G401 (cell line): ENCODE data around the gene SPAG6. TPM values are rescaled to one million over a fixed set of nuclear protein-coding genes. Genes with fewer than 3 reads are reported as not detected.
A peak's percentile ranks its signal among the peaks of the same experiment; 100 is the strongest.
"Not testable (repeated sequence)": the region's sequence is repeated elsewhere in the genome, so short reads cannot be mapped to it uniquely, and the experiment has no call there.

Source experiments
- DNase-seq: peaks from one replicate; pipeline ENCODE4 v3.0.0-alpha.2; 2015; ENCODE audit warnings: low spot score
- in situ Hi-C: cut with HindIII; loops from 2 replicates; pipeline ENCODE4 v1.10.0; 2016; ENCODE audit warnings: low sequenced_read_pairs, mixed read lengths
- total RNA-seq: library from RNA; depleted of rRNA; stranded (reverse); fragments of >200 nt; shearing (Covaris generic); gene quantifications from 2 replicates; pipeline ENCODE4 v1.2.3, GENCODE V29; 2014

SPAG6 gene
- total RNA-seq, 1 experiment from 2014 or later, result 52.9 TPM

DNA sequence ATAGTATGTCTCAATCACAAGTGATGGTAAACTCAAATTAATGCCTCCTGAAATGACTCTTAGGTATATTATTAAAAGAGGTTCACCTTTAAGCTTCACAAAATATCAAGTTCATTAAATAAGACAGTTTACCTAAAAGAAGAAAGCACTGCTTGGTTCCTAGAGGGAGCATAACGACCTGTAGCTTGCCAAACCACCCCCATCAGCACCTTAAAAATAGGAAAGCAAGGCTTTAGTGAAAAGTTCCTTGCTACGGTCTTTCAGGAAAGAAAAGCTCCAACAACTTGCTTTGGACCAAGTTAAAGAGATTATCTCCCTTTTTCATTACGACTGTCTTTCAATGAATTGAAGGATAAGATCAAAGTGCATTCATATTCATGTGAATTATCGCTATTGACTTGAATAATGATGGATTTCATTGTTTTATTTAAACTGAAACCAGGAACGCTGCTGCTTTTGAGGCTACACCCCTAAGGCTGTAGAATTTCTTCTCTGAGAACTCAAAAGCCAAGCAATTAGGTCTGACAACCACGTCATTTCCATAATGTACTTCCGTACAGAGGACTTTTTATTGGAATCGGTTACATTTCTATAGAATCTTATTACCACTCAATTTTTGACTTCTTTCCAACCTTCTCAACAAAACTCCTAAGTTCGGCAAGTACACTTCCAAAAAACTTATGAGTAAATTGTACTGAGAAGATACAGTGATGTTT is 7.0 kb upstream of the SPAG6 start:
- in situ Hi-C loops, result no loop called here
- no peak for DNase-seq

DNA sequence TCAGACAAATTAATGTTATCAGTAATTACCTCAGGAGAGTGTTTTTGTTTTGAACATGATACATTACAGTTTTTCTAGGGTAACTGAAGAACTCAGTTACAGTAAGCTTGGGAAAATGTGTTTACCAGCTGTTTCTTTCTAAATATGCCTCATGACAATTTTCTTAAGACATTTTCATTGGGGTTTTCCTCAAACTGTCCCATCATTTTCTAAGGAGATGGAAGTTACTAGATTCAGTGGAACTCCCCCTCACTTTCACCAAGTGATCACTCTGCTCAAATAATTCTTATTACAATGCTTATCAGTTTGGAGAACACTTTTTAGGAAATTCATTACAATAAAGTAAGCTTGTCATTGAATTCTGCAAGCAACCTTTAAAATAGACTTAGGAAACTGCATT is 6.4 kb upstream of the SPAG6 start:
- in situ Hi-C loops, result no loop called here
- DNase-seq, result no peak

DNA sequence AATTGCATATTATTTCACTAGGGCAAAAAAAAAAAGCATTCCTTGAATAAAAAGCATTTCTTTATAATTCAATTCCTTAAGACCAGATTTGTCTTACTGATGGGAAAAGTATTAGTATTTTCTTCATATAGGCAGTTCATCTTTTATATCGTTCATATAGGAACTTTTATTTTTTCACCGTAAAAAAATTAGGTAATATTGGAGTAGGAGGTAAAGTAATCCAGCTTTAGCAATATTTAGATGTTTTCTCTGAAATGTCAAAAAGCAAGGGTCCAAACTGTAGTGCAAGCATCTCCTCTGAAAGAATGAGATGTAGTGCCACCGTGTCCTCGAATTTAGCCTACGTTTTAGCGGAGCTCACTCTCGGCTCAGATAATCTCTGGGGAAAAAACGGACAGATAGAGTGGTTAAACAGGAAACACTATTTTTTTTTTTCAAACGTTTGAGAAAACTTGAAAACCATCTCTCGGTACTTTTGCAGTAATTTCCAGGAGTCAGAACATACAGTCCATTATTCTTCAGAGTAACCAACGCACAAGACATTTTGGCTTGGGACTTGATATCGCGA is 5.5 kb upstream of the SPAG6 start:
- DNase-seq, result no peak
- in situ Hi-C loops, result no loop called here

DNA sequence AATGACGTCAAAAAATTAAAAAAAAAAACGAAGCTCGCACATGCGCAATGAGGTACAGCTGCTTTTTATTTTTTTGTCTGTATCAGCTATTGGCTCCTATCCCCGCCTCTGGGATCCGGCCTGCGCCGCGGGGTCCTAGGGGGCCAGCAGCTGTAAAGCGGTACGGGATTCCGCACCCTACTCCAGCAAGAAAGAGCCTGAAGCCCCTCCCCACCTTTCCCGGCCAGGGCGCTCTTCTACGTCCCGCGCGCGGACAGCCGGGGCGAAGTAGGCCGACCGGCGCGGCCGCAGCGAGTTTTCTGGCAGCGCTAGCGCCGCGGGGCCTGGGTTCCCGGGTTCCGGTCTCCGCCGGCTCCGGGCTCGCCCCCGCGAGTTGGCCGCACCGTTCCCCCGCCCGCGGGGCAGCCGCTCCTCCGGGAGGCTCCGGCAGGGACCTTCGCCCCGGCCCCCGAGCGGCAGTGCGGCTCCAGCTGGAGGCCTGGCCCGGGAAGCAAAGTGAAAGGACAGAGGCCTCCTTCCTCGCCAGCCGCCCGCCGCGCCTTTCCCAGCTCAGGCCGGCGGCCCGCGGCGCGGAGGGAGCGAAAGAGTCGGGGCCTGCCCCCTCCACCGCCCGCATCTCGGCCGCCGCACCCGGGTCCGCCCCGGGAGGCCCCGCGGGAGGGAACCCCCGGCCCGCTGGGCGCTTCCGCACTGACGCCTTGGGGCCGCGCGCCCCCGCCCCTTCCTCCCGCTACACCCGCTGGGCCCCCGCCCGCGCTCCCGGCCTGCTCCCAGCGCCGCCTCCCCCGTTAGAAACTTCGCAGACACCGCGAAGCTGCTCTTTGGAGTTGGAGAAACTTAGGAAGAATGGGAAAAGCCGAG is 4.7 kb upstream of the SPAG6 start:
- in situ Hi-C loops, result no loop called here
- peak; percentile 48 for DNase-seq

DNA sequence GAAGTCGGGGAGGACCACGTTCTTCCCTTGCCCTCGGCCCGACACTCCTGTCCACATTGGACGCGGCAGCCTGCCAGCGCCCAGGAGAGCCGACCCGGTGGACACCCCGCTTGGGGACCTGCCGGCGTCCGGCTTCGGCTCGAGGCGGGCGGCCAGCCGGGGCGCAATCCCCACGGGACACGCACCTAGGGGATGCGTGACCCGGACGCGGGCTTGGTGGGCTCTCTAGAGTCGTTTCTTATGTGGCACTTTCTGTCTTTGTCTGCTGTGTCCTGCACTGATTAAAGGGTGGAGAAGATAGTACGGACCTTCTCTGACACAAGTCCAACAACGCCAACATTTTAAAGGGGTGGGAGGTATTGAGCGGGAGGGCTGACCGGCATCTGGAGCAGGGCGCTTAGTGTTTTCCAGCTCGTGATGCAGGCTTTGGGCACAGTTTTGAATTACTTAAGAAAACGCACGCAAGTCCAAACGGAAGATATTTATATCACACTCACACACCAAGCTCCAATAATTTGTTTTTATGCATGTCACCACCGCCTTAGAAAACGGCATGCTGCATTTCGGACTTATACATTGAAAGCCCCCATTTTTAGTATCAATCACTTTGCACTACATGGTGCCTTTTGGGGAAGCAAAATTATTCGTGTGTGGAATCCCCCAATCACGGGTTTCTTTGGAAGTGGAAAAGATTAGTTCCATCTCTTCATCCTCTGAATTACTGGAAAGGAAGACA is 3.9 kb upstream of the SPAG6 start:
- DNase-seq, result no peak

DNA sequence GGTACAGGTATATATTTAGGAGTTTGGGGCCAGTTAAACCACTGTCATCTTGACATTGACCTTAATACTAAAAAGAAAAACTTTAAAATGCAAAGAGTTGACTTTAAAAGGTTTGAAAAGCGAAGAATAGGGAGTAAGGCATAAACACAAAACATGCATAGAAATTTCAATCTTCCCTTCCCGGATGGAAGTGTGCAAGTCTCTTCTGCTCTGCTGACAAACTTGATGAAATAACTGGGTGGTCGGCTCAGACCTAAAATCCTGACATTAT is 3.4 kb upstream of the SPAG6 start:
- DNase-seq, result no peak
- in situ Hi-C loops, result no loop called here

More for the DNA sequence above, 3.9 kb upstream of the SPAG6 start:
- in situ Hi-C loops, result no loop called here

DNA sequence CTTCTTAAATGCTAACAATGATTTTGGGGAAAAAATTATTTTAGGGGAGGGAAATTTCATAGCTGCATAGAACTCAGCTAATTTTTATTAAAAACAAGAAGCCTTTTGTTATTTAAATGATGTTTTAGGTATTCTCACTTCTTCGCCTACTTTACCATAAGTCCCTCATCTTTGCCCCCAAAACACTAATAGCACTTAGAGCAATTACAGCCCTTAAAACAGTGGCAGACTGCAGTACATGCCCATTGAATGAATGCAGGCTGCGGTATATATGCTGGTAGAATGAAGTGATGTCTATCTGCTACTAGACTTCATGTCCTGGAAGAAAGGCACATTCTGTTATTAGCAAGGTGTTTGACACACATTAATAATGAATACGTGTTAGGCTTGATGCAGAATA is 2.9 kb upstream of the SPAG6 start:
- no peak for DNase-seq
- in situ Hi-C loops, result no loop called here

DNA sequence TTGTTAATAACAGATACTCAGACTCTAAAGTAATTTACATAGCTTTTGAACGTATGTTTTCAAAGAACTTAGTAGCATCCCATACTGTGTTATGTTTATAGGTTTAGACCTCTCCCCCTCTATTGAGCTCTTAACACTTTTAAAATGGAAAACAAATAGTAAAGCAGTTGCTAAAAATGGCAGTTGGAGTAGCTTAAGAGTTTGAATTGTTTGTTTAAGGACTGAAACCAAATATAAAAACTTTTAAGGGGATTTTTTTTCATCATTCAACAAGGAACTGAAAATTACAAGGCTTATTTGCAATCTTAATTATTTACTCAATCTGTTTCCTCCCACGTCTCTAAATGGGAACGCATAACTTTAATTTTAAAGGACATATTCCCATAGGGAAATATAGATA is 1.6 kb upstream of the SPAG6 start:
- no peak for DNase-seq
- in situ Hi-C loops, result no loop called here

DNA sequence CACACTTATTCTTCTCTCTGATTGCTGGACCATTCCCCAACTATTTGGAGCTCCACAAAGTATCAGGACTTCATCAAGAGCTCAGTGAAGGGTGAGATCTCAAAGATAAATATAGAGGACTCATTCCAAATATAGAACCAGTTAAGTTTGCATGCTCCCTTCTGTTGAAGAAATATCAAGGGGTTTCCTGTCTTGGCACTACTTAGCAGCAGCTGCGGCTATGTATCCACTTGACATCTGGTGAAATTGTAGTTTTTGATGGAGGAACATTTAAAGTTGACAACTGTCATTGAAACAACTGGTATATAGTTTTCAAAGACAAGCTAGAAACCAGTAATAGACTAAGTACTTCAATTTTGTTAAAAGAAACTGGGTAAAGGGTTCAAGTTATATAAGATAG is 1.0 kb upstream of the SPAG6 start:
- in situ Hi-C loops, result no loop called here
- DNase-seq, result peak; percentile 50

DNA sequence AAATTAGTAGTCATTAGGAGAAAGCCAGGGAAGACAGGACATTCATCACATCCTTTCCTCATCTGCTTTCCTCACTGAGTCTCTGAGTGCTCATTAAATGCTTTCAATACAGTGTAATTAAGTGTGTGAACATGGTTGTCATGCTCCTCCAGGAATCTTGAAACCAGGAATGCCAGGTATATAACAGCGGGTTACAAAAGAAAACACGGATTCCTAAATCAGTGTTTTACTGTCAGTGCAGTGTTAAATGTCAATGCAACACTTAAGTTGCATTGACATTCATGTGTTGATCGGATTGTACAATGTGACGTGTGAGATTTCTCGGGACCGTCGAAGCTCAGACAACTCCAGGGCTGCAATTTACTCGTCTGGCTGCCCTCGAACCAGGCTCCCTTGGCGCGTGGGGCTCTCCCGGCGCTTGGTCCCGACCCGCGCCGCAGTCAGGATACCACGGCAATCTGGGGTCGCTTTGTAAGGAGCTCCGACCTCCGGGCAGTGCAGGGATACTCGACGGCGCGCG is 455 bp upstream of the SPAG6 start:
- DNase-seq, result peak; percentile 67
- in situ Hi-C loops, result no loop called here

DNA sequence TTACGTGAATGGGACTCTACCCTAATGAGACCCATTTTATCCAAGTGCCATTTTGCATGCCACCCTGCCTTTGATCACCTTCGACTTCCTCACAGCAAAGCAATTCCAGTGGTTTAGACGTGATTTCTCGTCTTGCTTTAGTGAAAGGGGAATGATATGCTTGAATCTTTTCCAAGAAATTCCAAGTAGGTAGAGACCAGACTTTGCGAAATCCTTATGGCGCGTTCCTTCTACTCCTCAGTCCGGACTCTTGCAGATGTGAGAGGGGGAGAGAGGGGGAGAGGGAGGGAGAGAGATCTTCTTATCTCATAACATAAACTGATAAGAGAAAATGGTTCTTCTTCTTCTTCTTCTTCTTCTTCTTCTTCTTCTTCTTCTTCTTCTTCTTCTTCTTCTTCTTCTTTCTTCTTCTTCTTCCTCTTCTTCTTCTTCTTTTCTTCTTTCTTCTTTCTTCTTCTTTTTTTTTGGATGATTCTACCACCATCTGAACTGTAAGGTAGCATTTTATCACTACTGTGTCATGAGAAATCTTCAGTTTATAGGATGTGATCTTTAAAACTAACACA is 883 bp downstream of the SPAG6 start:
- DNase-seq, result no peak
- in situ Hi-C loops, result no loop called here

DNA sequence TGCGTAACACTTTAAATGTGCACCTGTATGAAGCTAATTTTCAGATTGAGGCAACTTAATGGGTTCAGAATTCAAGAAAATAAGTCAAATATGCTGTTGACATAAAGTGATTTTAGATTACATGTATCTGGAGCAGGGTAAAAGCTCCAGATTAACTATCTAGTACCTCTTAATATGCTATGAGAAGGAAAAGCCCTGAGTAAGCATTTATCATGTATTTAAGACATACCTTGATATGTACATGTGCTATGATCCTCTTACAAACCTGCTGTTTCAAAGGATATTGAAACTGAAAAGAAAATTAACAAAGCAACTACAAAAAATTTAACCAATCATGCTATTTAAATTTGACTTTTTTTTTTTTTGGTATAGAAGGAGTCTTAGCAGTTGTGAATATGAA is 4.5 kb downstream of the SPAG6 start:
- DNase-seq, result no peak
- in situ Hi-C loops, result no loop called here

DNA sequence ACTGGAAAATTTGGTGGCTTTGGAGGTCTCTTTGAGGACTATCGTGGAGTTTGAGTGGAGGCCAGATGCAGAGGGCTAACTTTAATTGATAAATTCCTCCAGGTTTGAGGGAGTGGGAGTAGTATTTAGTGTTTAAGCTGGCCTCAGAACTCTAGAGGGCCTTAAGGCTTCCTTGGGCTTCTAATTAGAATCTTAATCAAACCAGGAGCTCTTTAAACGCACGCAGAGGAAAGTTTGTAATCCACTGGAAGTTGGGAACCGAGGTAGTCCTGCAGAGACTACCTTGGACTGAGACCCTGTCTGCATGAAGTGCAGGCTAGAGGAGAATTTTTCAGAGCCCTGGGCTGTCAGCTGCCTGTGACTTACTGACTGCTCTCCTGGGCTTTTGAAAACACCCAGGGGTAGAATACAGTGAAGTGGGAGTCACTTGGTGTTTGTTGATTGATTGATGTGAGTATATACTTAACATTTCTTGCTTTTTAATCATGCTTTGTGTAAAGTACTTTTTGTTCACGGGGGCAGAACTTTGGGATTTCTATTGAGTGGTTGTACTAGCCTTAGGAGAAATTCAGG is 5.9 kb downstream of the SPAG6 start:
- in situ Hi-C loops, result no loop called here
- DNase-seq, result peak; percentile 66

DNA sequence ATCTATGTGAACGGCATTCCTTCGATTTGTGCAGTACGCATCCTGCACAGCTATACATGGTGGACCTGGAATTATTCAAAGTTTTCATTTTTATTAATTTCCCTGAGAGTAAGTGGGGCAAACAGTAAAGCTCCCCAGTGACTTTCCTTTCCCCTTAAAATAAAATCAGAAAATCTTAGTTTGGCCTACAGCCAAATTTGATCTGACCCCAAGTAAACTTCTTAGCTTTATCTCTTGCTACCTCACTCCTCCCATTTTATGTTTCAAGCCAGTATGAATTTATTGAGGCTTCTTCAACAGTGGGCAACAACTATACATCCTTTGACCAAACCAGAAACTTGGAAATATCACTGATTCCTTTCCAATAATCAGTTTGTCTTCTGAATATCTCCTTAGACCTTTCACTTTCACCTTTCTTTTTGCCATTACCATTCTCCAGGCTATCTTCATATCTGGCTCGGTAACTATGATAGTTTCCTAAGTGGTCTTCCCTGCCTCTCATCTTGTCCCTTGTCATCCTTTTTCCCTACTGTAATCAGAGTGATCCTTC is 11.1 kb downstream of the SPAG6 start:
- no peak for DNase-seq
- in situ Hi-C loops, result no loop called here

DNA sequence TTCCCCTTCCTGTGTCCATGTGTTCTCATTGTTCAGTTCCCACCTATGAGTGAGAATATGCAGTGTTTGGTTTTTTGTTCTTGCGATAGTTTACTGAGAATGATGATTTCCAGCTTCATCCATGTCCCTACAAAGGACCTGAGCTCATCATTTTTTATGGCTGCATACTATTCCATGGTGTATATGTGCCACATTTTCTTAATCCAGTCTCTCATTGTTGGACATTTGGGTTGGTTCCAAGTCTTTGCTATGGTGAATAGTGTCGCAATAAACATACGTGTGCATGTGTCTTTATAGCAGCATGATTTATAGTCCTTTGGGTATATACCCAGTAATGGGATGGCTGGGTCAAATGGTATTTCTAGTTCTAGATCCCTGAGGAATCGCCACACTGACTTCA is 12.5 kb downstream of the SPAG6 start:
- in situ Hi-C loops, result not testable (repeated sequence)

DNA sequence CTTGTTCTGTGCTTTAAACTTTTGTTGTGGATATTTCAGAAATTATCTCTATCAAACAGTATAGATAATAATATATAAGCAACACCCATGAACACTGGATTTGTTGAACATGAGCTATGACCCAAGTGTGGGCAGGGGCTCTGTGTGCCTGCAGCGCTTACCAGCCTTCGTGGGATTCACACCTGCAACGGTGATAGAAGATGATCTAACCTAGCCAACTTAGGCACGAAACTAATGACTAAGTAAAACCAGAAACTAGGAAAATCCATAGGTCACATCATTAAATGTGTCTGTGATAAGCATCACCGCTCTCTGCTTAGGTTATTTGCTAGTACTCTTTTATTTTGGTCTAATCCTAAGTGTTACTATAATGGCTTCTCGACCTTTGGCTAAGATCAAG is 18.0 kb downstream of the SPAG6 start:
- no peak for DNase-seq
- in situ Hi-C loops, result no loop called here

More for the DNA sequence above, 12.5 kb downstream of the SPAG6 start:
- not testable (repeated sequence) for DNase-seq

DNA sequence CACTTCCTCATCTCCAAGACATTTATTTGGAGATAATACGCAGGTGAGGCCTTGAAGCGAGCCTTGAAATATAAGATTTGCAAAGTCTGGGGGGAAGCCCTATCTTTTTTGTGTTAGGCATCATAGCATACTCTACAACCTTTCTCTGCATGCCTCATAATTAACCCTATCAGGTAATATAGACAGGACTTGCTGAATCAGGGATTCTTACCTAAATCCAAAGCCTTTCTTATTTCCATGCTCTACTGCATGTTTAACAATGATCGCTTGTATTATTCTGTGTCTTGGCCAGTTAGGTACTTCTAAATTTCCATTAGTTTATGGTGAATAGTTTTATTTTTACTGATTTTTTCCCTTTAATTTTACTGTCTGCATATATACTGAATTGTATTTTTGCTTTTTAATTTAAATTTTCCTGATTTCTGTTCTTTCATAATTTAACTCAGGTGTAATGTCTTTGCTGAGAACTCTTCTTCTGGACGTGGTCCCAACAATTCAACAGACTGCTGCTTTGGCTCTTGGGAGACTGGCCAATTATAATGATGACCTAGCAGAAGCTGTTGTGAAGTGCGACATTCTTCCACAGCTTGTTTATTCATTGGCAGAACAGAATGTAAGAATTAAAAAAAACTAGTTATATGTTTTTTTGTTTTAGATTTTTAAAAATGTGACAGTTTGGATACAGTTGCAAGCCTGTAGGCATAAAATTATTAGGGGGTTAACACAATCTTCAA is 19.3 kb downstream of the SPAG6 start:
- DNase-seq, result no peak
- in situ Hi-C loops, result no loop called here

DNA sequence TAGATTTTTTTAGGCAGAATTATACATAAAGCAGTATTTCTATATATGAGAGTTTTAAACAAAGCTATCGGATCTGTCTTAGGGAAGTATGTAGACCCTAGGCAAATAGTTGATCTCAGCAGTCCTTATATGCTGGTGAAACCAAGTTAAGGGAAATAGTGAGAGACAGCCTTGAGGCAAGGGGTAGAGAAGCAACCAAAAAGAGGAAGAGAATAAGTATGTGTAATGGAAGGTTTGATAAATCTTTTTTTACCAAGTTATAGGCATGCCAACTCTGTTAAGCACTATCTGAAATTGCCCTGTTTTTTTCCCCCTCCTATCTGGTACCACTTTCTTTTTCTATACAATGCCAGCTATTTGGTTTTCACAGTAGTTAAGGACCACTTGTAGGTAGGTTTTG is 19.9 kb downstream of the SPAG6 start:
- in situ Hi-C loops, result no loop called here
- DNase-seq, result no peak
